PC-3 (cell line): Measurements from ENCODE around the gene MIAT. TPM values are rescaled to one million over a fixed set of nuclear protein-coding genes. Genes with fewer than 3 reads are reported as not detected.

Source experiments
- ATAC-seq: fragments of 200-7000 bp; cut with Tn5 transposase; 2 replicates; pipeline ENCODE4 v1.9.1; 2020; ENCODE audit warnings: mild to moderate bottlenecking, moderate library complexity
- BruUV-seq: library from RNA; stranded (reverse); fragments of 400-500 nt; replicated peaks from 2 replicates; lab custom pipeline; 2021; lab: Mats Ljungman, UMichigan
- CTCF ChIA-PET: fragments of 300-600 bp; sonication (Branson Sonifier 250); formaldehyde crosslinking; loops from one replicate; lab custom pipeline; 2022; ENCODE audit warnings: antibody characterized with exemption; lab: Charles Lee
- POLR2A ChIA-PET: fragments of 300-600 bp; sonication (Branson Sonifier 250); formaldehyde crosslinking; loops from one replicate; lab custom pipeline; 2022; ENCODE audit warnings: antibody characterized with exemption; ENCODE audit not compliant: unreplicated experiment; lab: Charles Lee
- DNase-seq: peaks from one replicate; pipeline ENCODE4 v3.0.0-alpha.2; 2015
- H2AFZ ChIP-seq: fragments of 300-600 bp; sonication (generic); 2 replicates; pipeline ENCODE4 v1.6.0; 2016; ENCODE audit warnings: antibody characterized with exemption, low read length
- H3F3A ChIP-seq: fragments of 300-600 bp; sonication (generic); one replicate; pipeline ENCODE4 v1.6.0; 2017; ENCODE audit warnings: antibody characterized with exemption, low read length, control low read depth, mild to moderate bottlenecking; ENCODE audit not compliant: unreplicated experiment
- H3K27ac ChIP-seq: fragments of 300-600 bp; sonication (generic); 2 replicates; pipeline ENCODE4 v1.5.1; 2016; ENCODE audit warnings: mild to moderate bottlenecking, low read length
- H3K27me3 ChIP-seq: fragments of 300-600 bp; sonication (generic); 2 replicates; pipeline ENCODE4 v1.6.1; 2016; ENCODE audit warnings: low read length, mixed read lengths
- H3K36me3 ChIP-seq: fragments of 300-600 bp; sonication (generic); 2 replicates; pipeline ENCODE4 v1.6.1; 2016; ENCODE audit warnings: low read depth, mixed run types, low read length, mixed read lengths
- H3K4me1 ChIP-seq: fragments of 300-600 bp; sonication (generic); 2 replicates; pipeline ENCODE4 v1.5.1; 2016; ENCODE audit warnings: low read length; ENCODE audit not compliant: insufficient read depth
- H3K4me2 ChIP-seq: fragments of 300-600 bp; sonication (generic); 2 replicates; pipeline ENCODE4 v1.6.0; 2016; ENCODE audit warnings: low read length
- H3K4me3 ChIP-seq: fragments of 300-600 bp; sonication (generic); 2 replicates; pipeline ENCODE4 v1.5.1; 2016; ENCODE audit warnings: mild to moderate bottlenecking, low read length, mixed read lengths
- H3K79me2 ChIP-seq: fragments of 300-600 bp; sonication (generic); 2 replicates; pipeline ENCODE4 v1.6.1; 2017; ENCODE audit warnings: low read length, mixed read lengths
- H3K9ac ChIP-seq: fragments of 300-600 bp; sonication (generic); 2 replicates; pipeline ENCODE4 v1.6.0; 2016; ENCODE audit warnings: mild to moderate bottlenecking, low read length
- H3K9me2 ChIP-seq: fragments of 300-600 bp; sonication (generic); replicated peaks from 2 replicates; pipeline ENCODE4 v1.6.1; 2016; ENCODE audit warnings: mixed run types, low read length, mixed read lengths
- H3K9me3 ChIP-seq: fragments of 300-600 bp; sonication (generic); 2 replicates; pipeline ENCODE4 v1.6.1; 2016; ENCODE audit warnings: low read length, mixed read lengths
- H4K20me1 ChIP-seq: fragments of 300-600 bp; sonication (generic); 2 replicates; pipeline ENCODE4 v1.6.1; 2016; ENCODE audit warnings: low read length, mixed read lengths
- CTCF ChIP-seq: fragments of 300-600 bp; sonication (generic); conservative IDR thresholded peaks from 2 replicates; pipeline ENCODE4 v1.5.1; 2017; ENCODE audit warnings: antibody characterized with exemption, low read depth, mild to moderate bottlenecking, low read length
- EZH2 ChIP-seq: fragments of 300-600 bp; sonication (generic); IDR thresholded peaks from one replicate; pipeline ENCODE4 v1.6.1; 2017; ENCODE audit warnings: antibody characterized with exemption, mild to moderate bottlenecking, low read length; ENCODE audit not compliant: unreplicated experiment
- EZH2phosphoT487 ChIP-seq: fragments of 300-600 bp; sonication (generic); IDR thresholded peaks from 2 replicates; pipeline ENCODE4 v1.6.1; 2018; ENCODE audit warnings: mild to moderate bottlenecking, antibody characterized with exemption, low read length, borderline replicate concordance
- intact Hi-C: fragments of 100-400 bp; cut with micrococcal nuclease; formaldehyde crosslinking; loops from 2 replicates; pipeline ENCODE4 v1.9.0; 2023
- total RNA-seq: library from RNA; depleted of rRNA; stranded (reverse); fragments of >200 nt; gene quantifications from 2 replicates; pipeline ENCODE4 v1.2.3, GENCODE V29; 2014

The MIAT gene
- total RNA-seq, 1 experiment from 2014 or later = 0.15 TPM

GRCh38 chr22:26616650-26617049 is 40.7 kb upstream of the MIAT start:
- ChIA-PET CTCF (no interaction called here), POLR2A (no interaction called here)
- intact Hi-C loops = no loop called here
- Histone ChIP-seq H3K9ac (no peak overlapping the region), H3K36me3 (no peaks in the 10 kb centered on the region), H3K79me2 (no peaks in the 10 kb centered on the region), H3F3A (no peaks in the 10 kb centered on the region), H2AFZ (no peak overlapping the region), H3K9me3 (no peaks in the 10 kb centered on the region), H3K27ac (no peak overlapping the region), H3K4me2 (no peak overlapping the region), H4K20me1 (no peaks in the 10 kb centered on the region), H3K27me3 (no peaks in the 10 kb centered on the region), H3K4me1 (no peaks in the 10 kb centered on the region), H3K9me2 (no peaks in the 10 kb centered on the region), H3K4me3 (no peak overlapping the region)
- no peak for ATAC-seq
- TF ChIP-seq EZH2phosphoT487 = no peak
- TF ChIP-seq CTCF = no peak
- no peak for TF ChIP-seq EZH2
- no TSS peak for BruUV-seq
- no peak for DNase-seq

GRCh38 chr22:26617271-26618199 is 39.9 kb upstream of the MIAT start, which contains the start of gene CRYBB1:
Gene CRYBB1, minus strand, starts transcription at chr22:26618027. Its CDS starts 1,708 bp downstream, at chr22:26616319.
- ATAC-seq = no peak

More at GRCh38 chr22:26617271-26618199, 39.9 kb upstream of the MIAT start, which contains the start of gene CRYBB1:
- Histone ChIP-seq H3K9me3 (no peaks in the 10 kb centered on the region), H3K4me1 (no peaks in the 10 kb centered on the region), H3K27ac (no peak within 1 kb of the TSS), H3K36me3 (no peaks in the 10 kb centered on the region), H3K9me2 (no peaks in the 10 kb centered on the region), H3K4me3 (no peak within 1 kb of the TSS), H3K79me2 (no peaks in the 10 kb centered on the region), H4K20me1 (no peaks in the 10 kb centered on the region), H3K27me3 (no peaks in the 10 kb centered on the region), H2AFZ (no peak within 1 kb of the TSS), H3F3A (no peaks in the 10 kb centered on the region), H3K4me2 (no peak within 1 kb of the TSS), H3K9ac (no peak within 1 kb of the TSS)
- DNase-seq = no peak
- ChIA-PET POLR2A (no interaction called here), CTCF (interaction anchor here (0.6 kb wide), 1 partner anchor 816 kb away, joined by 4 read pairs; no protein-coding TSS in a partner anchor)
- intact Hi-C loops = no loop called here
- no TSS peak for BruUV-seq
- no peak for TF ChIP-seq EZH2phosphoT487
- no peak for TF ChIP-seq CTCF
- no peak for TF ChIP-seq EZH2
